Fibroblast of villous mesenchyme (primary cell): ENCODE data around the gene KRT81. TPM values are rescaled to one million over a fixed set of nuclear protein-coding genes. Genes with fewer than 3 reads are reported as not detected.

Experiments used
- DNase-seq: peaks from one replicate; pipeline ENCODE4 v3.0.0-alpha.2; 2010; ENCODE audit warnings: low read depth
- H3K4me3 ChIP-seq: 2 replicates; pipeline ENCODE4 v1.5.1; 2011; ENCODE audit warnings: low read depth, mild to moderate bottlenecking, low read length
- total RNA-seq: library from RNA; depleted of rRNA; stranded (reverse); fragments of >200 nt; gene quantifications from 2 replicates; pipeline ENCODE4 v1.2.3, GENCODE V29; 2012
- TF ChIP-seq, protein P1 (sequence below): IDR thresholded peaks from 2 replicates; pipeline ENCODE4 v1.5.1; 2012; ENCODE audit warnings: low read depth, mild to moderate bottlenecking, low read length; ENCODE audit not compliant: insufficient read depth

Gene KRT81
- total RNA-seq, 1 donor: not detected

GRCh38 chr12:52271158-52271557, 20.2 kb downstream of the KRT81 start:
- TF ChIP-seq, protein P1, sequence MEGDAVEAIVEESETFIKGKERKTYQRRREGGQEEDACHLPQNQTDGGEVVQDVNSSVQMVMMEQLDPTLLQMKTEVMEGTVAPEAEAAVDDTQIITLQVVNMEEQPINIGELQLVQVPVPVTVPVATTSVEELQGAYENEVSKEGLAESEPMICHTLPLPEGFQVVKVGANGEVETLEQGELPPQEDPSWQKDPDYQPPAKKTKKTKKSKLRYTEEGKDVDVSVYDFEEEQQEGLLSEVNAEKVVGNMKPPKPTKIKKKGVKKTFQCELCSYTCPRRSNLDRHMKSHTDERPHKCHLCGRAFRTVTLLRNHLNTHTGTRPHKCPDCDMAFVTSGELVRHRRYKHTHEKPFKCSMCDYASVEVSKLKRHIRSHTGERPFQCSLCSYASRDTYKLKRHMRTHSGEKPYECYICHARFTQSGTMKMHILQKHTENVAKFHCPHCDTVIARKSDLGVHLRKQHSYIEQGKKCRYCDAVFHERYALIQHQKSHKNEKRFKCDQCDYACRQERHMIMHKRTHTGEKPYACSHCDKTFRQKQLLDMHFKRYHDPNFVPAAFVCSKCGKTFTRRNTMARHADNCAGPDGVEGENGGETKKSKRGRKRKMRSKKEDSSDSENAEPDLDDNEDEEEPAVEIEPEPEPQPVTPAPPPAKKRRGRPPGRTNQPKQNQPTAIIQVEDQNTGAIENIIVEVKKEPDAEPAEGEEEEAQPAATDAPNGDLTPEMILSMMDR: no peak
- peak; percentile 60 for DNase-seq
- no peak overlapping the region for H3K4me3 ChIP-seq

DNA sequence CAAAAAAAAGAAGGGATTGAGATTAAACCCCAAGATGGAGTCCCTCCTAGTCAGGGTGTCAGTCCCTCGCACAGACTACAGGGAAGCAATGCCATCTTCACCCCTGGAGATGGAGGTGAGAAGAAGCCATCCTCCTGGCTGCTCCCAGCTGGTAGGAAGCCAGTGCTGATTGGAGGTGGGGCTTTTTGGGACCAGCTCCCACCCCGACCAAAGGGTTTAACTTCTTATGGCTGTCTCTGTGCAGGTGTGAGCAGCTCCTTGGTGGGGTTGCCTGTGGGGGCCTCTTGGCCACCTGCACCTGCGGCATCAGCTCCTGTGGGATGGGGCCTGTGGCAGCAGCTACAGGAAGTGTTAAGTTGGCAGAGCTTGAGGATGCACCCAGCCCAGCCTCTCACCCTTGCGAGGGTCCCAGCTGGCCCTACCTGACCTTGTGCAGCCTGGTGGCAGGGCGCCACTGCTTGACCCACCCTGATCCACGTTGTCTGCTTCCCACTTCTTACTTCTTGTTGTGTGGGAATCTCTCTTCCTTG, 20.7 kb downstream of the KRT81 start:
- TF ChIP-seq, protein P1: no peak
- no peak overlapping the region for H3K4me3 ChIP-seq
- DNase-seq: no peak

DNA sequence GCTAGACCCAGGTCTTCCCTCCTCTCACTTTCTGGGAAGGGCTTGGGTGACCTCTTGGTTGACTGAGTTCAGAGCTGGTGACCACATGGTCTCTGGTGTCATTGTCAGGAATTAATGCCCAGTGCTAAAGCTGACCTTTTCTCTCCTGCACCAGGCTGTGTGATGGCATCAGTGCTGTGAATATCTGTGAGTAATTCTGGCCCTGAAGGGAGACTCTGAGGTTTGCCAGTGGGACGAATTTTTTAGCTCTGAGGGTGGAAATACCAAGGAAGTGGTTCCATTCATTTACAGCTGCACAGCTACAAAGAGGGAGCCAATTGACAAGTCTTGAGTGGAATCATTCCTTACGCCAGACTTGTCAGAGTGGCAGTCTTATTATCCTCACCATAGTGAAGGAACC, 23.1 kb downstream of the KRT81 start:
- DNase-seq: no peak
- TF ChIP-seq, protein P1: no peak
- no peak overlapping the region for H3K4me3 ChIP-seq

GRCh38 chr12:52267699-52268098, 23.6 kb downstream of the KRT81 start:
- TF ChIP-seq, protein P1: no peak
- no peak for DNase-seq
- H3K4me3 ChIP-seq: no peak overlapping the region

DNA sequence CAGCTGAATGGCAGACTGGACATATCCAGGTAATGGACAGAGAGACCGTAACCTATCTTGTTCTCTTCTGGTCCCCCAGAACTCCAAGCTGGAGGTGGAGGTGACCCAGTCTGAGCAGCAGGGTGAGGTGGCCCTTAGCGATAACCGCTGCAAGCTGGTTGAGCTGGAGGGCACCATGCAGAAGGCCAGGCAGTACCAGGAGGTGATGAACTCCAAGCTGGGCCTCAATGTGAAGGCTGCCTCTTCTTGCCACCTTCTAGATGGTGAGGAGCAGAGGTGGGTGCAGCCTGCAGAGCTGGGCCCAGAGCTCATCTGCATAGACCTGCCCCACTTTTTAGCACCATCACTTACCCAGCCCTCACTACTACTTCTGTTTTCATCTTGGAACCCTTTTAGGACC, 24.1 kb downstream of the KRT81 start:
- no peak for DNase-seq
- no peak overlapping the region for H3K4me3 ChIP-seq
- TF ChIP-seq, protein P1: no peak

GRCh38 chr12:52266514-52266913, 24.8 kb downstream of the KRT81 start:
- TF ChIP-seq, protein P1: no peak
- H3K4me3 ChIP-seq: no peak overlapping the region
- DNase-seq: no peak

DNA sequence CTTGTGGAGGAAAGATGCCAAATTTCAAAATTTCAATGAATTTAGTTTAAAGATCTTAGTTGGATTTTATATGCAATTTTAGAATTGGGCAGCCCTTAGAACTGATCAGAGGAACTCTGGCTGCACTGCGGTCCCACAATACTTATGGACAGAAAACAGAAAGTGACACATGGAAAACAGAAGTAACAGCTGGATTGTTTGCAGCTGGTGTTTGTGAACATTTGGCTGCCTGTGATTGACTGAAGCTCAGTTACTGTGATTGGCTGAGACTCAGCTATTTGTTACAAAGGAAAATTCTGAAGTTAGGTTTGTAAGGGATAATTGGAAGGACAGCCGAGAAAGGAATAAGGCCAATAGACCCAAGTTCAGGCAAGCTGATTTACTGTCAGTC, 26.9 kb downstream of the KRT81 start:
- DNase-seq: no peak
- TF ChIP-seq, protein P1: no peak
- H3K4me3 ChIP-seq: no peak overlapping the region
